GM21390 (cell line): Measurements from ENCODE around the gene TRIM15.
A peak's percentile ranks its signal among the peaks of the same experiment; 100 is the strongest.
"Not testable (repeated sequence)": the region's sequence is repeated elsewhere in the genome, so short reads cannot be mapped to it uniquely, and the experiment has no call there.

Source experiments
- ATAC-seq: cut with Tn5 transposase; IDR thresholded peaks from one replicate; pipeline ENCODE4 v1.9.1; 2021; ENCODE audit not compliant: unreplicated experiment

TRIM15 gene

GRCh38 chr6:30195951-30196350 lies 32.6 kb downstream of the TRIM15 start:
- no peak for ATAC-seq

DNA sequence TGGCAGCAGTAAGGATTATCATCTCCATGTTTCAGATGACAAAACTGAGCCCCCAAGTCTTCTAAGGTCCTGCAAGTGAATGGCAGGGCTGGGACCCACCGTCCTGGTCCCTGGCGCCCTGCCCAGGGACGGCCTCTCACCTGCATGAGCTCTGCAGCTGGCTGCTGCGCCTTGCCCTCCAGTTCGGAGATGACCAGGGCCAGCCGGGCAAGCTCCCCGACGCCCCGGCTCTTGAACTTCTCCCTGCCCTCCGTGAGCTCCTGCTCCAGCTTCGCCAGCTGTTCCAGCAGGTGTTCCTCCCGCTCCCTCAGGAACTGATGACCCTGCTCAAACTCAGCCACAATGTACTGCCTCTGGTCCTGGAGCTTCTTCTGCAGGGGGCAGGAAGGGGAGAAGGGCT lies 33.0 kb downstream of the TRIM15 start:
- no peak for ATAC-seq

- no peak for ATAC-seq
Measured at GRCh38 chr6:30198166-30199084, 35.1 kb downstream of the TRIM15 start.

DNA sequence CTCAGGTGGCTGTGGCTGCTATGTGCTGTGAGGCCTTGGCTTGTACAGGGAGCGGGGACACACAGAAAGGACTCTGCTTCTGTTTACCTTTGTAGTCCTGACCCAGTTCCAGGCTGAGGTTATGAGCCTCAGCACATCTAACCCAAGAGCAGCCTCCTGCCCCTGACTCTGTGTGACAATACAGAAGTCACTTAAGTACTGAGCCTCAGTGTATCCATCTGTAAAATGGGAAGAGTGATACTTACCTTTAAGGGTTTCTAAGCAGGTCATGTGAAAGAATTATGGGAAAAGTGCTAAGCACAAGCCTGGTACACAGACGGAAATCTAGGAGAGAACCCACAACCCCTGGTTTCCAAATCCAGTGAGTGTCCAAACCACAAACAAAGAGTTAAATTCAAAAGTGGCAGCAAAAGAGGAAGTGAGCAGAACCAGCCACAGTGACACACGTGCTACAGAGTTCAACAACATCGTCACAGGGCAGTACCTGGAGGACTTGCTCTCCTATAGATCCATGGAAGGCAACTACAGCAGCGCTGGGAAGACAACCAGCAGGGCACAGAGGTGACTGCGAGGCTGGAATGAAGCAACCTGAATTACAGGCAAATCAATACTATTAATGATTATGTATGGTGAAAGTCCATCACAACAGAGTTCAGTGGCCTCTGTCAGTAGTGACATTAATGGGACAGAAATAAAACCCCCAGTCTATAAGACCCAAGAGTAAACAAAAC lies 37.4 kb downstream of the TRIM15 start:
- peak; percentile 74 for ATAC-seq

- no peak for ATAC-seq
Measured at GRCh38 chr6:30202366-30202765, 39.0 kb downstream of the TRIM15 start.

DNA sequence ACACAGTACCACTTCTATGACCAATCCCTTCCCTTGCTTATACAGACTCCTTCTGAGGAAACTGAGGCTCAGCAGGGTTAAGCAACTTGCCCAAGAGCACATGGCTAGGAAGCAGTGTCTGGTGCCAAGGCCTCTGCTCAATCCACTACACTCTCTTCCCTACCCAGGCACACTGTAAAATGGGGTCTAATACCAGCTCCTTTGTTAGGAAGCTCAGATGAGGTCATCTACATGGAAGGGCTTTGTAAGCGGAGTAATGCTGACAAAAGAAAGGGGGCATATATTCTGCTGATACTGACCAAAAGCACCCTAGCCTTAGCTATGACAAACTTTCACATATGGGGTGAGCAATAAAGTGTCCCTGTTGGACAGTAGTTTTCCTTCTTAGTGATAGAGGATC lies 40.8 kb downstream of the TRIM15 start:
- no peak for ATAC-seq

- ATAC-seq = no peak
Measured at GRCh38 chr6:30206152-30206551, 42.8 kb downstream of the TRIM15 start.

- no peak for ATAC-seq
Measured at GRCh38 chr6:30206799-30207618, 43.7 kb downstream of the TRIM15 start.

GRCh38 chr6:30207619-30208295 lies 44.4 kb downstream of the TRIM15 start:
- no peak for ATAC-seq

DNA sequence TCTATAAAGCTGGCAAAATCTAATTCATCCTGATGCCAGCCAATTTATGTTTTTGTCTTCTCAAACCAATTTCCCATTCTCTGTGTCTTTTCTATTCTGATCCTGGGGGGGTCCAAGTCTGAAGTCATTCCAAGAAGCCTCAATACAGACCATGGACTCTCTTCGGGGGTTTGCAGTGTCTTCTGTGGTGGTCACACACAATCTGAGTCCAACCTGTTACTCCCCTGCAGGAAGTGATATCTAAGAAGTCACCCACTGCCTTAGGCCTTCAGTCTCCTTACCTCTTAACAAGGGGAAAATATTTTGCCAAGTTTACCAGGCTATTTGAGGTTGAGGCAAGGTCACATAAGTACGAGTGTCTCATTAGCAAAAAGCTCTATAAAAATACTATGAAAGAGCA lies 48.0 kb downstream of the TRIM15 start:
- ATAC-seq = no peak

GRCh38 chr6:30211899-30212298 lies 48.6 kb downstream of the TRIM15 start:
- ATAC-seq = no peak

- peak; percentile 75 for ATAC-seq
Measured at GRCh38 chr6:30212865-30213666, 49.7 kb downstream of the TRIM15 start, which contains the start of gene TRIM26. Gene TRIM26, minus strand, starts transcription at chr6:30213406. Its CDS starts 14,303 bp downstream, at chr6:30199103.

DNA sequence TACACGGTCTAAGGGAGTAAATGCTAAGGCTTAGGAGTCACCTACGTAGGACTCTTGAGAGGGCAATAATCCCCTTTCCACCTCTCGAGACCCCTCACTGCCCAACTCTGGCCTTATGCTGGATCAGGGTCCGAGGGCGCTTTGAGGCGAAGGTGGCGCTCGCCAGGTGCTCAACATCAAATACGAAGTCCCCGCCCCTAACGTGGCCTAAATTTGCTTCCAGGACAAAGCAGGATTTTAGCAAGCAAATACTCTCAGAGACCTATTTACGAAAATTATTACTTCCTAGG lies 50.3 kb downstream of the TRIM15 start:
- no peak for ATAC-seq

- ATAC-seq = peak; percentile 58
Measured at GRCh38 chr6:30213957-30214656, 50.8 kb downstream of the TRIM15 start.

GRCh38 chr6:30214657-30214982 lies 51.3 kb downstream of the TRIM15 start:
- no peak for ATAC-seq

DNA sequence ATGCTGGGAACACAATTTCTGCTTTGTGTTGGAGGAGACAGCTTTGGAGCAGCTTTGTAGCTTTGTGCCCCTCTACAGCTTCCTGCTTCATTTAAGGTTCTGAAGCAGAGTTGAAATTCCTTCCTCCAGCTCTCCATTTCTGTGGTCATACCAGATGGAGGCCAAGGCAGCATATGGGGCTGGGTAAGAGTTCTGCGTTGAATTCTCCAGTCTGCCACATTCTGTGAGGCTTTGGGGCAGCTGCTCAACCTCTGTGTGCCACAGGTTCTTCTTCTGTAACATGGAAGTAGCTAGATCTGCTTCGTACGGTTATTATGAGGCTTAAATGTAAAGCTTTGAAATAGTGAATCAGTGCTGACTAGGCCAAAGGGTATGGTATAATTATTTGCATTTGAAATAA lies 52.8 kb downstream of the TRIM15 start:
- ATAC-seq = no peak

- ATAC-seq = no peak
Measured at GRCh38 chr6:30219244-30219643, 55.9 kb downstream of the TRIM15 start.

DNA sequence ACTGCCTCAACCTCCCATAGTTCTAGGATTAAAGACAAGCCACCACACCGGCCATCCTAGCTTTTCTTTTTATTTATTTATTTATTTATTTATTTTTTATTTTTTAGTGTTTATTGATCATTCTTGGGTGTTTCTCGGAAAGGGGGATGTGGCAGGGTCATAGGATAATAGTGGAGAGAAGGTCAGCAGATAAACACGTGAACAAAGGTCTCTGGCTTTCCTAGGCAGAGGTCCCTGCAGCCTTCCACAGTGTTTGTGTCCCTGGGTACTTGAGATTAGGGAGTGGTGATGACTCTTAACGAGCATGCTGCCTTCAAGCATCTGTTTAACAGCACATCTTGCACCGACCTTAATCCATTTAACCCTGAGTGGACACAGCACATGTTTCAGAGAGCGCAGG lies 58.0 kb downstream of the TRIM15 start:
- not testable (repeated sequence) for ATAC-seq

- ATAC-seq = not testable (repeated sequence)
Measured at GRCh38 chr6:30221956-30222355, 58.6 kb downstream of the TRIM15 start.
